ENCODE results near the gene SLC15A1.

SLC15A1 gene

DNA sequence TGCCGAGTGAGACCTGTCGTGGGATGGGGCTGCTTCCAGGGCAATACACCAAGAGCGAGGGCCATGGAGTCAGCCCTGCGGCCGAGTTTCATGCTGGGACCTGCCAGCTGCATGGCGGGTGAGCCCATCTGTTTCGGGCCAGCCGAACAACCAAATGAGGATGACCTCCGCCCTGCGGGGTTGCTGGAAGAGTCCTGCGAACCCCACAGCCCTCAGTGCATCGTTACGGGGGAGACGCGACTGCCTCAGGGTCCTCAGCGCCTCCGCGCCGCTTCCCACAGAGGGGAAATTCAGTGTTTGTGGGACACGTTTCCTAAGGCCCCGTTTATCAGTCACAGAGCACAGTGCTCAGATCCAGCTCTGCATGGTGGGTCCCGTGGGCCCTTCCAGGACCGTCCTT, 22.0 kb downstream of the SLC15A1 start:
- no peak overlapping the region for H3K4me3 ChIP-seq (ENCODE audit: insufficient read depth, low read length, poor library complexity, severe bottlenecking)
- H3K79me2 ChIP-seq (ENCODE audit: insufficient read depth, low read length), result no peaks in the 10 kb centered on the region
- no peaks in the 10 kb centered on the region for H3K36me3 ChIP-seq (ENCODE audit: low read length)
- H3K9ac ChIP-seq (ENCODE audit: low read length), result no peak overlapping the region
- no peak overlapping the region for H3K27ac ChIP-seq (ENCODE audit: low read depth, low read length)
- H3K9me2 ChIP-seq (replicated peaks; ENCODE audit: insufficient read depth, low read length), result no peaks in the 10 kb centered on the region
- H4K20me1 ChIP-seq (ENCODE audit: low read depth, low read length), result no peaks in the 10 kb centered on the region
- TF ChIP-seq, protein P1, sequence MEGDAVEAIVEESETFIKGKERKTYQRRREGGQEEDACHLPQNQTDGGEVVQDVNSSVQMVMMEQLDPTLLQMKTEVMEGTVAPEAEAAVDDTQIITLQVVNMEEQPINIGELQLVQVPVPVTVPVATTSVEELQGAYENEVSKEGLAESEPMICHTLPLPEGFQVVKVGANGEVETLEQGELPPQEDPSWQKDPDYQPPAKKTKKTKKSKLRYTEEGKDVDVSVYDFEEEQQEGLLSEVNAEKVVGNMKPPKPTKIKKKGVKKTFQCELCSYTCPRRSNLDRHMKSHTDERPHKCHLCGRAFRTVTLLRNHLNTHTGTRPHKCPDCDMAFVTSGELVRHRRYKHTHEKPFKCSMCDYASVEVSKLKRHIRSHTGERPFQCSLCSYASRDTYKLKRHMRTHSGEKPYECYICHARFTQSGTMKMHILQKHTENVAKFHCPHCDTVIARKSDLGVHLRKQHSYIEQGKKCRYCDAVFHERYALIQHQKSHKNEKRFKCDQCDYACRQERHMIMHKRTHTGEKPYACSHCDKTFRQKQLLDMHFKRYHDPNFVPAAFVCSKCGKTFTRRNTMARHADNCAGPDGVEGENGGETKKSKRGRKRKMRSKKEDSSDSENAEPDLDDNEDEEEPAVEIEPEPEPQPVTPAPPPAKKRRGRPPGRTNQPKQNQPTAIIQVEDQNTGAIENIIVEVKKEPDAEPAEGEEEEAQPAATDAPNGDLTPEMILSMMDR (IDR thresholded peaks at IDR 0.05; ENCODE audit: insufficient read depth, low read length, poor library complexity, severe bottlenecking), result no peak
- H3K9me3 ChIP-seq (ENCODE audit: insufficient read depth, low read length), result no peaks in the 10 kb centered on the region
- no peak overlapping the region for H3K4me2 ChIP-seq (ENCODE audit: low read depth, low read length, poor library complexity, severe bottlenecking)
- H2AFZ ChIP-seq (ENCODE audit: low read depth, low read length, severe bottlenecking), result no peak overlapping the region
- H3F3A ChIP-seq (ENCODE audit: insufficient read depth), result no peaks in the 10 kb centered on the region
- no peaks in the 10 kb centered on the region for H3K27me3 ChIP-seq (ENCODE audit: low read length)

DNA sequence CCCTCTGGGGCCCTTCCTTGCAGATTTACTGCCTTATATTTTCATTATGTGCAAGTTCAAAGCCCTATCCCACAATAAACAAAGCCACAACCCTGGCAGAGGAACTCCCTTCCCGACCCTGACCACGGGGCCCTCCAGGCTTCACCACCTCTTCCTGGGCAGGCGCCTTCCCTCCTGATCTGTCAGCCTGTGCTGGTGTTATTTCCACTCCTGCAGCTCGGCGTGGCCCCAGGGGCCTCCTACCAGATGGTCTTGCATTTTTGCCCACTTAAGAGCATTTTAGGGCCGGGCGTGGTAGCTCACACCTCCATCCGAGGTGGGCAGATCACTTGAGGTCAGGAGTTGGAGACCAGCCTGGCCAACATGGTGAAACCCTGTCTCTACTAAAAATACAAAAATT, 22.8 kb downstream of the SLC15A1 start:
- no peaks in the 10 kb centered on the region for H4K20me1 ChIP-seq (ENCODE audit: low read depth, low read length)
- no peaks in the 10 kb centered on the region for H3K79me2 ChIP-seq (ENCODE audit: insufficient read depth, low read length)
- H3K4me3 ChIP-seq (ENCODE audit: insufficient read depth, low read length, poor library complexity, severe bottlenecking), result no peak overlapping the region
- no peak overlapping the region for H2AFZ ChIP-seq (ENCODE audit: low read depth, low read length, severe bottlenecking)
- H3K4me2 ChIP-seq (ENCODE audit: low read depth, low read length, poor library complexity, severe bottlenecking), result no peak overlapping the region
- TF ChIP-seq, protein P1 (IDR thresholded peaks at IDR 0.05; ENCODE audit: insufficient read depth, low read length, poor library complexity, severe bottlenecking), result no peak
- TF ChIP-seq EZH2phosphoT487 (conservative IDR thresholded peaks at IDR 0.05; ENCODE audit: low read length), result no peak
- no peaks in the 10 kb centered on the region for H3F3A ChIP-seq (ENCODE audit: insufficient read depth)
- H3K9me3 ChIP-seq (ENCODE audit: insufficient read depth, low read length), result no peaks in the 10 kb centered on the region
- H3K27ac ChIP-seq (ENCODE audit: low read depth, low read length), result no peak overlapping the region
- H3K27me3 ChIP-seq (ENCODE audit: low read length), result no peaks in the 10 kb centered on the region
- no peak overlapping the region for H3K9ac ChIP-seq (ENCODE audit: low read length)
- no peaks in the 10 kb centered on the region for H3K9me2 ChIP-seq (replicated peaks; ENCODE audit: insufficient read depth, low read length)
- no peaks in the 10 kb centered on the region for H3K36me3 ChIP-seq (ENCODE audit: low read length)

DNA sequence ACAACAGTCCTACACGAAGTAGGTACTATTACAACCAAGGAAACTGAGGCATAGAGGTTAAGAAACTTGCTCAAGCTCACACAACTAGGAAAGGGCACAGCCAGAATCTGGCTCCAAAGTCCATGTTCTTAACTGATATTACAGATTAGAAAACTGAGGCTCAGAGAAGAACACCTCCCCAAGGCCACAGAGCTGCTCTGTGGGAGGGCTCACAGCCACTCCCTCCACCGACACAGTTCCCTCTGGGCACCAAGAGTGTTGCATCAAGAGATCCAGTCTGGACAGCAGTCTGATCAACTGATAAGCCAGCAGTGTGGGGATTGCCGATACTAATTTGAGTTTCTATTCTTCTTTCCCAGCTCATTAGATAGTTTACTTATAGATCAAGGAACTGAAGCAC, 29.5 kb downstream of the SLC15A1 start:
- no peak overlapping the region for H3K4me2 ChIP-seq (ENCODE audit: low read depth, low read length, poor library complexity, severe bottlenecking)

More for the DNA sequence above, 29.5 kb downstream of the SLC15A1 start:
- Histone ChIP-seq H3K9me3 (ENCODE audit: insufficient read depth, low read length) (no peaks in the 10 kb centered on the region), H3K27me3 (ENCODE audit: low read length) (no peaks in the 10 kb centered on the region), H3K27ac (ENCODE audit: low read depth, low read length) (no peak overlapping the region), H2AFZ (ENCODE audit: low read depth, low read length, severe bottlenecking) (no peak overlapping the region), H3K36me3 (ENCODE audit: low read length) (no peaks in the 10 kb centered on the region), H3K9me2 (replicated peaks; ENCODE audit: insufficient read depth, low read length) (no peaks in the 10 kb centered on the region), H3K79me2 (ENCODE audit: insufficient read depth, low read length) (no peaks in the 10 kb centered on the region), H3K9ac (ENCODE audit: low read length) (no peak overlapping the region), H3K4me3 (ENCODE audit: insufficient read depth, low read length, poor library complexity, severe bottlenecking) (no peak overlapping the region), H3F3A (ENCODE audit: insufficient read depth) (no peaks in the 10 kb centered on the region), H4K20me1 (ENCODE audit: low read depth, low read length) (no peaks in the 10 kb centered on the region)
- TF ChIP-seq, protein P1 (IDR thresholded peaks at IDR 0.05; ENCODE audit: insufficient read depth, low read length, poor library complexity, severe bottlenecking), result no peak
- TF ChIP-seq EZH2phosphoT487 (conservative IDR thresholded peaks at IDR 0.05; ENCODE audit: low read length), result no peak
